Endothelial cell of hepatic sinusoid (primary cell): Measurements from ENCODE around the gene AGAP1.

Experiments used
- in situ Hi-C: cut with HindIII; loops from 2 replicates; pipeline ENCODE4 v1.10.0; 2017; ENCODE audit warnings: low sequenced_read_pairs

The AGAP1 gene

DNA sequence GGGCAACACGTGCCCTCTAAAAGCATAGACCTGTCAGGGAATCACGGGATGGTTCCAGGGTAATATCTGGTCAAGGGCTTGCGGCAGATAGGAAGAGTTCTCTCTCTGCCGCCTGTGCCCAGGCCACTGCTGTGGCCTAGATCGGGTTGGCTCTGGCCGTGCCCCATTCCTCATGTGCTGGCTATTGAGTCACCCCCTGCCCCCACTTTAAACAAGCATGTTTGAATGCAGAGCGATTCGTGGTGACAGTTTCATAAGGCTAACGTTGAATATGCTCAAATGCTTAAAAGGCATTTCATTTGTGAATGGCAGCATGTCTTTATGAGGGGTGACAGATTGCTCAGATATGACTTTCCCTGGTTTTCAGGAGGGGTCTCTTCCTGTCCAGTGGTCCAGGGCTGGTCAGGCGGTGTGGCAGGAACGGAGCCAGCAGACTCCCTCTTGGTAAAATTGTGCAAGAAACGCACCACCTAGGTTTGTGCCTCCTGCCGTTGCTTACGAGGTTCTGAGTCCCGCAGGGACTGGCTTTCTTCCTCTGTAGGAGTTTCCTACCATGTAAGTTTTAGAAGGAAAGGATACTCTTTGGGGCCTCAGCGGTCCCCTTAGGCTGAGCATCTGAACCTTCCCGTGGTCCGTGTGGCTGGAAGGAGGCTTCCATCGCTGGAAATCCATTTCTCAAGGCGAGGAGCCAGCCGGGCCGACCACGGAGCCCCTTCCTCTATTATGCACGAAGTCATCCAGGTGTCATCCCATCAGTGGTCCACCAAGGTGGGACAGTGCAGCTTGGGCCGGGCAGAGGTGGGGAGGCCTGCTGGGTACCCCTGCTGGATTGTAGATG, 50.2 kb downstream of the AGAP1 start:
- in situ Hi-C loops = no loop called here

DNA sequence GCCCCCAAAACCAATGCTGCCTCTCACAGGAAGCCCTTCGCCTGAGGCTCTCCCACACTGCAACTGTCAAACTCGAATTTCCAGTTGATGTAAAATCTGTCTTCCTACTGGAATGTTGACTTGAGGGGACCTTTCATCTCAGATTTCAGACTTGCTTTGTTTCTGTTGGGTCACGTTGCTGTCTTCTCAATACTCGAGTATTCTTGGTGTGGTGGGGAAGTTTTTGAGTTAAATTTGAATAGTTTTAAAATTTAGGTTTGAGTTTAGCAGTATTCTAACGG, 50.8 kb downstream of the AGAP1 start:
- in situ Hi-C loops = no loop called here

DNA sequence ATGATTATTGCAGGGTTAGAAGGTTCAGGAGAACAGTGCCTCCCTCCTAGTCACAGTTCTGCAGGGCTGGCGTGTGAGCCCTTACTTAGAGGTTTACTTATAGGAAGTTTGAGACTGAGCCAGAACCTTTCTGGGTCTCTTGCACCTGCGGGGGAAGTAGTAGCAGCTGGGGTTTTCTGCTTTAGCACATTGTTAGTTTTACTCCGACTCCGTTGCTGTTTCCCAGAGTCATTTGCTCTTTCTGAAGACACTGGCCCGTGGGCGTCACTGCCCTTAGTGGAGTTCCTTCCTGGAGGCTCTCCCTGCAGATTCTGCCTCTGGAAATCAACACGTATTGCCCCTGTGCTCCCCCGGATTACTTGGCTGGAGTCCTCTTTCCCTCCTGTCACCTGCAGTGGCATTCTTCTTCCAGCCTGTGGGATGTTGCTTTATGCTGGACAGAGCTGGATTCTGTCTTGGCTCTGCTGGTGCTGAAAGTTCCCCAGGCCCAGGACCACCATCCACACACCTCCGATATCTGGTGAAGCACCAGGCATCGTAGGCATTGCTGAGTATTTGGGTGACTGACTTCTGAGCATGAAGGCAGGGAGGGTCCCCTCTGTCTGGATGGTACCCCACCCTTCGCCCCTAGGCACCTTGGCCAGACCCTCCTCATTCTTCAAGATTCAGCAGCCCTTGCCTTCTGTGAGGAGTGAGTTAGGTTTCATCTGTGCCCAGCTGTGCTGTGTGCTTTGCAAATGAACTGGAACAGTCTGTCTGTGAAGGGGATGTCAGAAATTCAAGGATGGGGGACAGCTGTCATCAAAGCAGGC, 51.7 kb downstream of the AGAP1 start:
- in situ Hi-C loops = no loop called here

DNA sequence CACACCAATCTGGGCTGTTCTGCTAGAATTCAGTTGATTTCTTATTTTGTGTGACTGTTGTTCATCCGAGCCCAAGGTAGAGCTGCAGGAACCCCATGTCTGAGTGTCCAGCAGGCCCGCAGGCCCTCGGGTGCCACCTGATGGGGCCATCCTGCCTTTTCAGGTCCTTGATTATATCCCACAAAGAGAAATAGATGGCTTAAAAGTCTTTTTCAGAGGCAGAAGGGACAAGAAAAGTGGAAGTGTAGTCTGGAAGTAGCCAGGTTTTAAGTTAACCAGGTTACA, 52.2 kb downstream of the AGAP1 start:
- in situ Hi-C loops = no loop called here

DNA sequence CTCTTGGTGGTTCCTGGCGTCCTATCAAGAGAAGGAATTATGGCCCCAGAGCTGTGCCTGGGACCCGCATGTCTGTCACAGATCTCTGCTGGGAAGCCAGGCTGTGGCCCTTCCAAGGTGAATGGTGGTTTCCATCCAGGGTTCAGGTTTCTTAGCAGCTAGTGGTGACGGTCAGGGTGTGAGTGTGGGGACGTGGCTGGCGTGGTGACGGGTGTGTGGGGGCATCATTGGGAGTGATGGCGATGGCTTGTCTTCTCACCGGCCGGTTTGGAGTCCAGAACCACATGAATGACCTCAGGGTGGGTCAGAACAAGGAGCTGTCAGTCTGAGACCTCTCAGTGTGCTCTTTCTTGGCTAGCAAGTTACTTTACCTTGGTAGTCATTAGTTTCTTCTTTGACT, 52.6 kb downstream of the AGAP1 start:
- in situ Hi-C loops = no loop called here

DNA sequence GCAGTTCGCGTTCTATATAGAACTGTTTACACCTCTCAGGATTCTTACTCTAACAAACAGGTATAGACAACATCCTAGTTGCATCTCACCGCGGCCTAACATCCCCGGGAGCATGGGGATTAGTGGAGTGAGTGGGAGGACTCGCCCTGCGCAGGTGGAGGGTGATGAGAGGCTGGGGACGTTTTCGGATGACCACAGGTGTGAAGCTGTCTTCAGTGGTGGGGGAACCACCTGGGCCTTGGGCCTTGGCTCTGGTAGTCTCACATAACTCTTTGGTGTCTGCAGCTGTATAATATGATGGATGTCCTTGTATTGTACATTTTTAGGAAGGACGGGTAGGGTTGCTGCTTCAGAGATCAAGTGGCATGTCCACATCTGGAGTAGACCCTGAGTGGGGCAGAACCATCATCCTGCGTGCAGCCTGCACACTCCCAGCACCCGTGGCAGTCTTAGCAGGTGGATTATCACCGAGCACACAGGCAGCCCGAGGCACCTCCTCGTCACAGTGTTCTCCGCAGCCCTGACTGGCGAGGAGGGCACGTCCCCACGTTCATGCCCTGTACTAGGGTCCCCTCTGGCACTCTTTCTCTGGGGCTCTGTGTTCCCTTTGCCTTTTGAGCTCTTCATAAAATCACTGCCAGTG, 56.0 kb downstream of the AGAP1 start:
- in situ Hi-C loops = no loop called here

DNA sequence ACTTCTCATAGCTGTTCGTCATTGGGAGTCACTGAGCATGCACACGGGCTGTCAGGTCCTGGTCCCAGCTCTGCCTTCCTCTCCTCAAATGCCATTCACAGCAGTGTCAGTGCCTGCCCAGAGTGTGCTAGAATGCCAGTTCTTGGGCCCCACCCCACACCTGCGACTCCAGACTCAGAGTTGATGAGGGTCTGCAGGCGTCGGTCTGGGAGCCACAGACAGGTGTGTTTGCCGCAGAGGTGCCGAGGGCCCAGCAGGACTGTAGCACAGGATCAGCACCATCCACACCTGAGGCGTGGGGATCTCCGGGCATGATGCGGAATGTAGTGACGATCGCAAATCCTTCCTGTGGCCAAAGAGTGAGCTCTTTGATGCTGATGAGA, 56.5 kb downstream of the AGAP1 start:
- in situ Hi-C loops = no loop called here

DNA sequence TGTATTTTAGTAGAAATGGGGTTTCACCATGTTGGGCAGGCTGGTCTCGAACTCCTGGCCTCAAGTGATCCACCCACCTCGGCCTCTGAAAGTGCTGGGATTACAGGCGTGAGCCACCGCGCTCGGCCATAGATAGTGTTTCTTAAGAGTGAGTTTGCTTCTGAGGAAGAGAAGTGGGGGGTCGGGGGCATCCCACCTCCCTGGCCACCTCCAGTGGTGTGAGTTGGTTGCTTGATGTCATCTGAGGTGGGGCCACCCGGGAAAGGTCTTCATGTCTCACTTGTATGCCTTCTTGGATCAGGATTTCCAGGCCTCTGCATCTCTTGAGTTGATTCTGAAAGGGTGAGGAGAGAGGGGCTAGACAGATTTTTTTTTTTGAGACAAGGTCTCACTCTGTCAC, 57.1 kb downstream of the AGAP1 start:
- in situ Hi-C loops = no loop called here

DNA sequence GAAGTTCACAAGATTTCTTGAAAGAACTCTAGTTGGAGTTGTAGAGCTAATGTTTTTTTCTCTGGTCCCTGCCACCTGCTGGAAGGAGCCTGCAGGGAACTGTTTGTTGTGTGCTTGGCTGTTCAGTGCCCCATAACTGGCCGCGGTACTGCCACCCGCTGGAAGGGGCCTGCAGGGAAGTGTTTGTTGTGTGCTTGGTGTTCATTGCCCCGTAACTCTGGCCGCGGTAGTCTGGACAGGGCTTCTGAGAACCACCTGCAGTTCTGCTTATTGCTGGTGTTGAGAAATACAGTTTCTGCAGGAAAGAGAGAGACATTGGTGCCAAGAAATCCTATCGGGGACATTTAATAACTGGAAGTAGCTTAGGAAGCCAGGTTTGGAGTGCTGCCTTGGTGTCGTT, 58.1 kb downstream of the AGAP1 start:
- in situ Hi-C loops = no loop called here

DNA sequence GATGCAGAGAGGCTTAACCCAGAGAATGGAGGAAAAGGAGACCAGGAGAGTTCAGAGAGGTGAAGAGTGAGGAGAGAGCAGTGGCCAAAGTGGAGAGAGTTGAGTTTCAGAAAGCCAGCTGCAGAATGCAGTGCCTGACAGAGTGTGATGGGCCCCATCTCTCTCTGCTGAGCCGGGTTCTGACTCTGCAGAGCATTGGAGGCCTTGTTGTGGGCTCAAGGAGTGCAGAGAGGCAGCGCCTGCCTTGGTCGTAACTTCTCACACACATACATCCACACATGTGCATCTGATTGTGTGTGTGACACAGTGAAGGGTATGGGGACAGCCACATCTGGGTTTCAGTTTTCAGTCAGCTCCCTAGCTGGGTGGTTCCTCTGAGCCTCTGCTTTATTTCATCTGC, 58.8 kb downstream of the AGAP1 start:
- in situ Hi-C loops = no loop called here

DNA sequence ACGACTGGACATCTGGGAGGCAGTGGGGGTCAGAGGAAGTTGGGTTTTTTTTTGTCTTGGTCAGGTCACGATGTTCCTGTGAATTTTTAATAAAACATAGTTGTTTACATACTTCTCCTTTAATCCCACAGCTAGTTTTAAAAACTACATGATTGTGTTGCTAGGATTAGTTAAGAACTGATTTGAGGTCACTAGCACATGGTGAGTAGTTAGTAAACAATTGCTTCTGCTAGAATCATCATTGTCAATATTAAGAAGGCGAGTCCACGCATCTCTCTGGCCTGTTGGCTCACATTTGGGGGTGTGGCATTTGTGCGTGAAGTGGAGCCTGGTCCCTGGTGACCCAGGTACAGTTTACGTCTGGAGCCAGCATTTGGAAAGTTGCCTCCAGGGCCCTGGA, 59.4 kb downstream of the AGAP1 start:
- in situ Hi-C loops = no loop called here

DNA sequence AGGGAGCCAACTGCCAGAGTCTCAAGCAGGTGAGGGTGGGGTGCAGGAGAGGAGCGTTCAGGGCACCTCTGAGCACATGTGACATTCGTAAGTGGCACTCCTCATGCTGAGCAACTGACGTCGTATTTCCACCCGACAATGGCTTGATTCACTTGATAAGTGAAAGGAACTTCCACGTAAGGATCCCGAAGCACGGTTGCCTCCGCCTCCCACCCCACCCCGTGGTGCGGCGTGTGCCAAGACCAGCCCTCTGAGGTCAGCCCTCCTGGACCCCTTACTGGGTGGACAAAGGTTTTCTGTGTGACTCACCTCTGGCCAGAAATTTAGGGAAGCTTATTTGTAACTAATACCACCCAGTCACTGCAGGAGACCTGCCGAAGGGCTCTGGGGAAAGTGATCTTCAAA, 59.9 kb downstream of the AGAP1 start:
- in situ Hi-C loops = no loop called here

DNA sequence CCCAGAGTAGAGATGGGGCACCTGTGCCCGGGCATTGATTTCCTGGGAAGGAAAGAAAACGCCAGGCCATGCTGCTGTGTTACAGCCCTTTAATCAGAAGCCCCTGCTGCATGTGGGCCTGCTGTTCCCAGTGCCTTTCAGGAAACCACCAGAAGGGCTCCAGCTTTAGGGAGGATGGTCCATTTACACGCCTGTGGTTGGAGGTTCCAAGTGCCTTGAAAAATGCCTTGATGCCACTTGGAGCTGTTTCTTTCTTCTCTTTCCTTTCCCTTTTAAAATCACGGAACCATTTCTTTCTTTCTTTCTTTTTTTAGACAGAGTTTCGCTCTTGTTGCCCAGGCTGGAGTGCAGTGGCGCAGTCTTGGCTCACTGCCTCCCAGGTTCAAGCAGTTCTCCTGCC, 60.5 kb downstream of the AGAP1 start:
- in situ Hi-C loops = no loop called here

DNA sequence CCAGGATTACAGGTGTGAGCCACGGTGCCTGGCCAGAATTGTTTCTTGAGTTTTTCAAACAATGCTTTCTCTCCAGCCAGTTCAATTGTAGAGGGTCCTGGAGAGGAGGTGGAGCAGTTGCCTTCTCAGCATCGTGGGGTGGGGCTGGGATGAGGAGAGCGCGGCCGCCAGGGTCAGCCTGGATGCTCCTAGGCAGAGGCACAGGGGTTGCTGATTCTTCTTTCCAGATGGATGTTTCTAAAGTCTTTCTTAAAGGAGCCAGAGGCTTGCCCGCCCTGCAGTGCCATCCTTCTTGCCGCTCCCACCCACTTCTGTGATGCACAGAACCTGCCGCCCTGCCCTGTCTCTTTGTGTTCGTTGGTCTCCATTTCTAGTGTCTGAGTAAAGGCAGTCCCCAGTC, 61.1 kb downstream of the AGAP1 start:
- in situ Hi-C loops = no loop called here

DNA sequence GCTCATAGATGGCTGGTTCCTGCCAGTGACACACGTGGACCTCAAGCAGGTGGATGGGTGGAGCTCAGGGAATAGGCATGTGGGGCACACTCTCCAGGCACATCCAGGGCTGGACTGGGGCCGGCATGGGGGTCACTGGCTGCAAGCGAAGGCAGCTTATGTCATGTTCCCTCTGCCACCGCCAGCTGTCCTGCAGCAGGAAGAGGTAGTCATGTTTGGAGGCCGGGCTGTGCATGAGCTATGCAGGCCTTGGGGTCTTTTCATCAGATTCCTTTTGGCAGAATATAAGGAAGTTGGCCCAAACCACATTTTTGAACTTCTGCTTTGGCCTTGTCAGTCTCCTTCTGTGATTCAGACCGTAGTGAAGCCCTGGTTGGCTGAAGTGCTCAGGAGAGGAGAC, 61.5 kb downstream of the AGAP1 start:
- in situ Hi-C loops = no loop called here

DNA sequence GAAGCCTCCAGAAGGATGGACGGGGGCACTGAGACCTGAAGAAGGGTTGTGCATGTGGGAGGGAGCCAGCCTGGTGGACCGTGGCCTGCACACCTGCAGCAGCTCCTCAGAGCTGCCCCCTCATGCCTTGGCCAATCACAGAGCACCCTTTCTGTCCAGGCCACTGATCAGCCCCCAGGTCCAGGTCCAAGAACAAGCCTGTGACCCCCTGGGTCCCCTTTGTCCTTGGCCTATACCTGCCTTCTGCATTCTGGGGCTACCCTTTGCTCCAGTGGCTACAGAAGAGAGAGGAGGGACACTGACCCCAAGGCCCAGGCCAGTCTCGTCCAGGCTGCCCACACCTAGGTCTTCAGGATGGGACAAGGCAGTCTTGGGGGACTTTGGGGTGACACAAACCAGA, 62.2 kb downstream of the AGAP1 start:
- in situ Hi-C loops = no loop called here

DNA sequence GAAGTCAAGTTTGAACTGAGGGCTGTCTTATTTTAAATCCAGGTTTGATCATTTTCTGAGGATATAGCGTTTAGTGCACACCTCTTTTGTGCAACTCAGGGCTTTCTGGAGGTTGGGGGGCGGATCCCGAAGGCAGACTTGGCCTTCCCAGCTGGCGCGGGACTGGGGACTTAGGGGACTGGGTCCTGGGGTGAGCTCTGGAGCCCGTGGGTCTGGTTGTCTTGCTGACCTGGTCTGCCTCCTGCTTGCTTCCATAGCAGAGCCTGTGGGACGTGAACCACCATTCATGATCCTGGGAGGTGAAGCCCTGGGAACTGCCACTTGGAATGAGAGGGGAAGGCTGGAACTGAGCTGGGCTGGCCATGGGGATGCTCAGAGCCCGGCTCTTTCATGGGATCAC, 63.1 kb downstream of the AGAP1 start:
- in situ Hi-C loops = no loop called here

DNA sequence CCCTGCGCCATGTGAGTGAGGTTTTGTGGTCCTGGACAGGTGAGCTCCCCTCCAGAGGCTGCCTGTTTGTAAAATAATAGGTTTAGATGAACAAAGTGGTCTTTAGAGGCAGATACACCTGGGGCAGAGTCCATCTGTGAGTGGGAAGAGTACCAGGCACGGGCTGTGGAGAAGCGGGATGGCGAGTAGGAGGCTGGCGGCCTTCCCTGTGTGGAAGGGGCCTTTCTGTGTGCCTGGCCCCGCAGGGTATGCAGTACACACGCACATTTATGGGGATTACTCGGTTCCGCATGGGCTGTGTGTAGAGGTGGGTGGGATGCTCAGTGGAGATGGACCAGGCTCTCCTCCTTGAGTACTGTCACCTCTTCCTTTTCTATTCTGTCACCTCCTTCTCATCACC, 64.1 kb downstream of the AGAP1 start:
- in situ Hi-C loops = no loop called here

DNA sequence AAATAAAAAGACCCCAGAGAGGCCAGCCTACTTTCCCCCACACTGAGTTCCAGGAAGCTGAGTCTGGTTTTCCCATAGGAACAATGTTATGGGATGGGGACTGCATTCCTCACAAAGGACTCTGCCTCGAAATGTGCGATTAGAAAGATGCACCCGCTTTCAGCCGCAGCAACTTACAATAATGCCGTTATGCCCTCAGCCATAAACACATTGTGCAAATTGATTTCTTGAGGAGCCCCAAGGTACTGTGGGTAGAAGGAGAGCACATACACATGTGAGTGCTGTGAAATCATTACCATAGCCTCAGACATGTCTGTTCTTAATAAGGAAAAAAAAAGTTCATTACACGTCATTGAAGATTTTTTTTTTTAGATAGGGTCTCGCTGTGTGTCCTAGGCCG, 64.7 kb downstream of the AGAP1 start:
- in situ Hi-C loops = no loop called here

DNA sequence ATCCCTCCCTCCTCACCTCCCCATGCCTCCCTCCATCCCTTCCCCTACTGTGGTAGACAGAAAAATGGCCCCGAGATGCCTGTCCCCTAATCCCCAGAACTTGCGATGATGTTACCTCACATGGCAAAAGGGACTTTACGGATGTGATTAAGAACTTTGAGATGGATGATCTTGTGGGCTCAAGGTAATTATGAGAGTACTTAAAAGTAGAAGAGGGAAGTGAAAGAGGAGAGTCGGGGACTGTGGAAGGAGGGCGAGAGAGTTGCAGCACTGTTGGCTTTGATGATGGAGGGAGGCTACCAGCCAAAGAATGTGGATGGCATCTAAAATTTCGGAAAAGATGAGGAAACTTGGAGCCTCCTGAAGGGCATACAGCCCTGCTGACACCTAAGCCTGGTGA, 66.5 kb downstream of the AGAP1 start:
- in situ Hi-C loops = no loop called here

DNA sequence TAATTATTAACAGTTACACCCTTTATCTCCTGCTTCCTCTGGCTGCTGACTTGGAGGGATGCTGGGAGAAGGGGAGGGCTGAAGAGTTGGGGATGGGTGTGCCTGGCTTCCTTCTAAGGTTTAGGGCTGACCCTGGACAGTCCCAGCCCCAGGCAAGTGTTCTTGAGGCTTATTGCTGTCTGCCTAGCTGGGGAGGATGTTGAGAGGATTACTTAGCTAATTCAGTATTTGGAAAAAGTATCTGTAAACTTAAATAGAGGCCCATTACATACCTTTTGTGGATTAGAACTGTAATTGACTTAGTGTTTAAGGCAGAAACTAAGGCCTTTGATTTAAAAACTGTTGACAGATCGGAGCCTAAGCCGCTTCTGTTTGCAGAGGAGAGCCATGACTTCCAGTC, 67.6 kb downstream of the AGAP1 start:
- in situ Hi-C loops = no loop called here

DNA sequence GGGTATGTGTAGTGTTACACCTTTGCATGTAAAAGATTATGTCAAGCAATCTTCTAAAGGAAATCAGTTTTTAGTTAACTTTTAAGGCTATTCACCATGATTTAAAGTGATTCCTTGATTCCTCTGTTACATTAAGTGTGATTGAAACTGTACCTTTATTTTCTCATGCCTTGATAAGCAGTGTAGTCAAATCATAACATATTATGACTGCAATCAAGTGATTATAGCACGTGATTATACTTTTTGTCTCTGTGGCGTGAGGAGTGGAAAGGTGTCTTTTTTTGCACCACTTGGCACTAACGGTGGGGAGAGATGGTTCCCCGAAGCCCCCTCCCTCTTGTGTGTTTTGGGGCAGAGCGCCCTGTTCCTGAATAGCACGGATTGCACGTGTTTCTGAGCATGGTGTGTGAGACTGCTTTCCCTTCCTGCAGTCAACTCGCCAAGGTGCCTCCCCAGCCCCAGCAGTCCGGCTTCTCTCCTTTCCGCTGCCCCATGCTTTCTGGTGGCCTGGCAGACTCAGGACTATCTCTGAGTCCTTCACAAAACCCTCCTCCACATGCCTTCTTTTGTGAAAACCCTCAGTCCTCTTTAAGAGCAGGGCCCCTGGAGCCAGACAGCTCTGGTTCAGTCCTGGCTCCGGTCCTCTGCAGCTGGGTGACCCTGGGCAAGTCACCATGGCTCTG, 68.4 kb downstream of the AGAP1 start:
- in situ Hi-C loops = no loop called here
